Sigmoid colon (tissue), 7 donors: Measurements from ENCODE around the gene PRIMPOL. TPM values are rescaled to one million over a fixed set of nuclear protein-coding genes. Genes with fewer than 3 reads are reported as not detected.
A peak's percentile ranks its signal among the peaks of the same experiment; 100 is the strongest.

Experiments used
- DNase-seq: peaks from one replicate; pipeline ENCODE4 v3.0.0-alpha.2; 2019
- H3K27ac ChIP-seq, 4 donors: fragments of 200-600 bp; sonication (generic); one replicate each; pipeline ENCODE4 v1.5.1; 2016 to 2019; ENCODE audit warnings: mild to moderate bottlenecking in 1 of 4
- H3K27me3 ChIP-seq, 3 donors: fragments of 200-600 bp; sonication (generic); one replicate each; pipeline ENCODE4 v1.5.1; 2019; ENCODE audit warnings: mild to moderate bottlenecking in 1 of 3
- H3K36me3 ChIP-seq, 4 donors: fragments of 200-600 bp; sonication (generic); one replicate each; pipeline ENCODE4 v1.5.1; 2016 to 2019
- H3K4me1 ChIP-seq, 4 donors: fragments of 200-600 bp; sonication (generic); one replicate each; pipeline ENCODE4 v1.5.1; 2017 to 2019
- H3K4me3 ChIP-seq, 4 donors: fragments of 200-600 bp; sonication (generic); one replicate each; pipeline ENCODE4 v1.5.1; 2017 to 2019; ENCODE audit warnings: mild to moderate bottlenecking in 2 of 4, moderate library complexity in 1 of 4
- H3K9me3 ChIP-seq, 4 donors: fragments of 200-600 bp in 3 of 4; sonication (generic) in 3 of 4; one replicate each; pipeline versions ENCODE4 v1.5.1 to v1.6.1; 2013 to 2019
- EP300 ChIP-seq, 4 donors: sonication (generic); formaldehyde crosslinking; IDR thresholded peaks; one replicate each; pipeline ENCODE4 v1.6.1; 2017; ENCODE audit warnings: antibody characterized with exemption in 4 of 4
- POLR2A ChIP-seq, 2 donors: fragments of 450-650 bp; IDR thresholded peaks; one replicate each; pipeline ENCODE4 v1.6.1; 2016; ENCODE audit warnings: antibody characterized with exemption in 2 of 2, mild to moderate bottlenecking in 2 of 2, moderate library complexity in 2 of 2
- POLR2AphosphoS5 ChIP-seq, 4 donors: sonication (generic); formaldehyde crosslinking; IDR thresholded peaks; one replicate each; pipeline ENCODE4 v1.6.1; 2017; ENCODE audit warnings: antibody characterized with exemption in 4 of 4
- WGBS, 2 donors: extraction: QIAGEN DNeasy Blood & Tissue Kit; methylation state at CpG; one replicate each; pipeline ENCODE4 v1.1.7; 2013; 5-methylcytosine and 5-hydroxymethylcytosine counted together
- intact Hi-C: fragments of 100-400 bp; cut with DNase I; formaldehyde crosslinking; loops from one replicate; pipeline ENCODE4 v1.15.1; 2023
- polyA plus RNA-seq, 3 donors: library from polyadenylated mRNA; stranded (reverse); fragments of 200-250 nt; gene quantifications; one replicate each; pipeline ENCODE4 v1.2.3, GENCODE V29; 2013
- total RNA-seq, 4 donors: library from RNA; depleted of rRNA; stranded (reverse); fragments of >200 nt; gene quantifications; one replicate each; pipeline ENCODE4 v1.1.0, GENCODE V29; 2016
- TF ChIP-seq, protein P1 (sequence below), 4 experiments: fragments of 450-650 bp in 3 of 4; fragments of 200-600 bp in 1 of 4; IDR thresholded peaks; one replicate each; pipeline ENCODE4 v1.5.1; 2016 to 2019; ENCODE audit warnings: antibody characterized with exemption in 4 of 4, mild to moderate bottlenecking in 3 of 4, moderate library complexity in 2 of 4
- donor health status: healthy with polysubstance abuse.
- donor health status: Bipolar disorder and iron deficiency.
- donor health status: healthy.

The PRIMPOL gene
- total and polyA plus RNA-seq, 7 donors, result 12.0 to 67.3 (median 30.5) TPM

DNA sequence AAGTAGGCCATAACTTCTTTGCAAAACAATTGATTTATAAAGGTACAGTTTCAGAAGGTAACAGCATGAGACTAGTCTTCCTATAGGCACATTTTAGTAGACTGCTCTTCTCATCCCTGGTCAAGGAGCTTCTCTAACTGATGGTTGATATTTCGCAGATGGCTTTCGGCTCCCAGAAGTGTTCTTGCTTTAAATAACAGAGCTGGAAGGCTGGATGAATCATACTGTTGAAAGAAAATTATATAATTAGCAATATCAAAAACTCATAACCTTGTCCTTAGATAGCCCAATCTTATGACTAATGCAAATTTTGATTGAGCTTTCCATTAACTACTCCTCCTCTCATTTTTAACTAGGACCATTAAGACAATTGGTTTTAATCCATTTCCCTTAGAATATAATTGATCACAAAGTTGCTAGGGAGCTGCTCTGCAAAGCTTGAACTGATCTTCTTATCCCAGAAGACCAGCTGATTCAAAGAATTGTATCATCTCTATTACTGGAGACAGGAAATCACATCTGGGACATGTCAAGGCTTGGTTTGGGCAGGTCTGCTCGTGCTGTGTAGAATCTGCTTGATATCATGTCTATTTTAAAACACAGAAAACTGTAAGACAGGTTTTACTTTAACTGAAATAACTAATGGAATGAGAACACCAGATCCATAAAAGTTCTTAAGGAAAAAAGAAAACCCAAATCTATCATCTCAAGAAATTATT lies 45.8 kb downstream of the PRIMPOL start:
- TF ChIP-seq POLR2AphosphoS5 (IDR thresholded peaks at IDR 0.05), result peak in 2 of 4 donors; percentile 65 to 69
- TF ChIP-seq EP300 (IDR thresholded peaks at IDR 0.05), result peak in 1 of 4 donors; percentile 6
- TF ChIP-seq POLR2A (IDR thresholded peaks at IDR 0.05), result no peak
- TF ChIP-seq, protein P1, sequence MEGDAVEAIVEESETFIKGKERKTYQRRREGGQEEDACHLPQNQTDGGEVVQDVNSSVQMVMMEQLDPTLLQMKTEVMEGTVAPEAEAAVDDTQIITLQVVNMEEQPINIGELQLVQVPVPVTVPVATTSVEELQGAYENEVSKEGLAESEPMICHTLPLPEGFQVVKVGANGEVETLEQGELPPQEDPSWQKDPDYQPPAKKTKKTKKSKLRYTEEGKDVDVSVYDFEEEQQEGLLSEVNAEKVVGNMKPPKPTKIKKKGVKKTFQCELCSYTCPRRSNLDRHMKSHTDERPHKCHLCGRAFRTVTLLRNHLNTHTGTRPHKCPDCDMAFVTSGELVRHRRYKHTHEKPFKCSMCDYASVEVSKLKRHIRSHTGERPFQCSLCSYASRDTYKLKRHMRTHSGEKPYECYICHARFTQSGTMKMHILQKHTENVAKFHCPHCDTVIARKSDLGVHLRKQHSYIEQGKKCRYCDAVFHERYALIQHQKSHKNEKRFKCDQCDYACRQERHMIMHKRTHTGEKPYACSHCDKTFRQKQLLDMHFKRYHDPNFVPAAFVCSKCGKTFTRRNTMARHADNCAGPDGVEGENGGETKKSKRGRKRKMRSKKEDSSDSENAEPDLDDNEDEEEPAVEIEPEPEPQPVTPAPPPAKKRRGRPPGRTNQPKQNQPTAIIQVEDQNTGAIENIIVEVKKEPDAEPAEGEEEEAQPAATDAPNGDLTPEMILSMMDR (IDR thresholded peaks at IDR 0.05), result no peak
- H3K9me3 ChIP-seq, result no peaks in the 10 kb centered on the region
- H3K27me3 ChIP-seq, result no peaks in the 10 kb centered on the region
- peak overlapping the region in 2 of 4 donors; percentile 34 to 54 for H3K27ac ChIP-seq
- peaks cover 0 to 24% (median 19%) of the 10 kb centered on the region in 4 donors for H3K4me1 ChIP-seq
- intact Hi-C loops, result no loop called here
- no peak for DNase-seq
- H3K36me3 ChIP-seq, result peaks cover 0 to 23% (median 0%) of the 10 kb centered on the region in 4 donors
- WGBS, 2 donors, result 86 to 95% methylated on average over 3 of the region's 3 CpGs
- no peak overlapping the region for H3K4me3 ChIP-seq

DNA sequence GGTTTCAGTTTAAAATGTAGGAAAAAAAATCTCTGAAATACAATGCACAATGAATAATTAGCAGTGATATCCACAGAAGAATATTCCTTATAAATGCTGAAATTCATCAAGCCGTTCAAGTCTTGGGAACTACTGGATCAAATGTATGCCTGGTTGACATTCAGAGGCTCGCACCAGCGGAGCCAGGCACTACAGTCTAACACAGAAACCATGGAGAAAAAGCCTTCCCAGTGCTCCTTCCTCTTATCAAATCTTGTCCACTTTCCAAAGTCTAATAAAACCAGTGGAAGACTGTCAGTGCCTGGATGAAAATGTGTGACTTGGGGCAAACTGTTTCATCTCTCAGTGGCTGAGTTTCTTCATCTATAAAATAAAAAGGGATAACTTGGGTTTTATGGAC lies 48.4 kb downstream of the PRIMPOL start:
- no peaks in the 10 kb centered on the region for H3K9me3 ChIP-seq
- intact Hi-C loops, result no loop called here
- peaks cover 0 to 7% (median 0%) of the 10 kb centered on the region in 4 donors for H3K36me3 ChIP-seq
- TF ChIP-seq POLR2AphosphoS5 (IDR thresholded peaks at IDR 0.05) (no peak), POLR2A (IDR thresholded peaks at IDR 0.05) (no peak), EP300 (IDR thresholded peaks at IDR 0.05) (no peak)
- TF ChIP-seq, protein P1 (IDR thresholded peaks at IDR 0.05), result no peak
- H3K4me1 ChIP-seq, result peaks cover 0 to 24% (median 19%) of the 10 kb centered on the region in 4 donors
- DNase-seq, result no peak
- 94 to 97% methylated on average over 3 of the region's 3 CpGs for WGBS, 2 donors
- H3K27ac ChIP-seq, result no peak overlapping the region
- no peaks in the 10 kb centered on the region for H3K27me3 ChIP-seq
- H3K4me3 ChIP-seq, result no peak overlapping the region

DNA sequence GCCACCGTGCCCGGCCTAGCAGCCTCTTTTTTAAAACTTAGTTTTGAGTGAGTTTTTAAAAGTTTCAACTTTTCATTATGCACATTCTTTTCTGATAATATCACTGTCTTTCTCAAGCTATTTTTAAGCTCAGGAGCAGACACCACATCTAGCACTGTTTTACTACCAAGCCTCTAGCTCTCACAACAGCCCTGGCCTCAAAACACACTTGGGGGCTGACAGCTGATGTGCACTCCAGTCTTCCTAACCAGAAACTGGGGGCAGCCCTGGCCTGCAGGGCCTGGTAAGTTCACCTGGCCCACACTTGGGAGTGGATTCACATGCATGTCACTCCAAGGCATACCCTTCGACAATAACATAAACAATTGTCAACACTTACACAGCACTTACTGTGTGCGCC lies 50.4 kb downstream of the PRIMPOL start:
- Histone ChIP-seq H3K27me3 (no peaks in the 10 kb centered on the region), H3K36me3 (peaks cover 0 to 3% (median 0%) of the 10 kb centered on the region in 4 donors), H3K27ac (no peak overlapping the region), H3K4me3 (no peak overlapping the region), H3K9me3 (no peaks in the 10 kb centered on the region), H3K4me1 (peaks cover 0 to 16% (median 13%) of the 10 kb centered on the region in 4 donors)
- intact Hi-C loops, result no loop called here
- no peak for DNase-seq
- TF ChIP-seq, protein P1 (IDR thresholded peaks at IDR 0.05), result no peak
- TF ChIP-seq EP300 (IDR thresholded peaks at IDR 0.05), result no peak
- no peak for TF ChIP-seq POLR2A (IDR thresholded peaks at IDR 0.05)
- no peak for TF ChIP-seq POLR2AphosphoS5 (IDR thresholded peaks at IDR 0.05)
- WGBS, 2 donors, result 96 to 98% methylated on average over 4 of the region's 4 CpGs

DNA sequence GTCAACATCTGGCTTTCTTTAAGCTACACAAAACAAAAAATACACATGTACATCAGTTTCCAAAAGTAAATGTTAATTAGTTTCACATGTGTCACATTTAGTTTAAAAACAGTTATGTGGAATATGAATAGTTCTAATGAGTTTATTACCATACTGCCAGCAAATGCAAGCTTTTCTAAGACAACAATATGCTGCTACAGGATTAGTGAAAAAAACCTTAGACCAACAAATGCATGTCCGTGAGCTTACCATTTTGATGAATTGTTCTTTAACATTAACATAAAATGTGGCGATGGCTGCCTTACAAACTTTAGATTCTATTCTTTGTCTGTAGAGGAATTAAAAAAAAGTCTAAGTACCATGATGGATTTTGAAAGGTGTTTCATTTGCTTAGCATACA lies 52.6 kb downstream of the PRIMPOL start:
- TF ChIP-seq, protein P1 (IDR thresholded peaks at IDR 0.05), result no peak
- TF ChIP-seq EP300 (IDR thresholded peaks at IDR 0.05) (no peak), POLR2AphosphoS5 (IDR thresholded peaks at IDR 0.05) (no peak), POLR2A (IDR thresholded peaks at IDR 0.05) (no peak)
- Histone ChIP-seq H3K27me3 (no peaks in the 10 kb centered on the region), H3K27ac (no peak overlapping the region), H3K36me3 (peaks cover 0 to 3% (median 0%) of the 10 kb centered on the region in 4 donors), H3K4me1 (no peaks in the 10 kb centered on the region), H3K9me3 (no peaks in the 10 kb centered on the region), H3K4me3 (no peak overlapping the region)
- WGBS, 2 donors, result 93 to 99% methylated on average over 2 of the region's 2 CpGs
- DNase-seq, result no peak
- intact Hi-C loops, result no loop called here
